ENCODE measurements around the gene CYTH4. TPM values are rescaled to one million over a fixed set of nuclear protein-coding genes. Genes with fewer than 3 reads are reported as not detected.

The CYTH4 gene
- total RNA-seq, 2 experiments from 2014 or later, result 20.6 to 28.1 TPM

- no peak overlapping the region for H2AFZ ChIP-seq (ENCODE audit: low read length)
- ChIA-PET POLR2A (no interaction called here), CTCF (ENCODE audit: unreplicated experiment) (no interaction called here)
- no TSS peak for BruUV-seq (replicated peaks)
- no peaks in the 10 kb centered on the region for H3K9me3 ChIP-seq (ENCODE audit: low read length)
- H3K4me3 ChIP-seq (ENCODE audit: low read depth, low read length, poor library complexity, severe bottlenecking), result no peak overlapping the region
- peak overlapping the region; percentile 99 for H3K4me2 ChIP-seq (ENCODE audit: low read length)
- intact Hi-C loops (cut with micrococcal nuclease; ENCODE audit: unreplicated experiment), result no loop called here
- peaks cover 87% of the 10 kb centered on the region for H3K4me1 ChIP-seq (ENCODE audit: insufficient read depth, low read length, poor library complexity, severe bottlenecking)
- no peak for DNase-seq (ENCODE audit: low spot score)
- peak overlapping the region; percentile 93 for H3K27ac ChIP-seq (ENCODE audit: low read depth, low read length, poor library complexity, severe bottlenecking)
- TF ChIP-seq CTCF (conservative IDR thresholded peaks at IDR 0.05; ENCODE audit: low read length) (no peak), EZH2phosphoT487 (IDR thresholded peaks at IDR 0.05; ENCODE audit: borderline replicate concordance, low read depth, low read length) (no peak)
- no peaks in the 10 kb centered on the region for H3K9me2 ChIP-seq (ENCODE audit: insufficient read depth, low read length)
- peaks cover 16% of the 10 kb centered on the region for H4K20me1 ChIP-seq (ENCODE audit: insufficient read depth, low read length)
- H3K36me3 ChIP-seq (ENCODE audit: insufficient read depth, low read length), result peaks cover 74% of the 10 kb centered on the region
- peaks cover 61% of the 10 kb centered on the region for H3K79me2 ChIP-seq (ENCODE audit: insufficient read depth, low read depth, low read length)
These were observed 41.9 kb upstream of the CYTH4 start for GRCh38 chr22:37240240-37240940.

GRCh38 chr22:37240941-37241320 lies 41.4 kb upstream of the CYTH4 start:
- CTCF ChIA-PET (ENCODE audit: unreplicated experiment), result no interaction called here

More at GRCh38 chr22:37240941-37241320, 41.4 kb upstream of the CYTH4 start:
- Histone ChIP-seq H2AFZ (ENCODE audit: low read length) (no peak overlapping the region), H3K4me2 (ENCODE audit: low read length) (peak overlapping the region; percentile 99), H3K79me2 (ENCODE audit: insufficient read depth, low read depth, low read length) (peaks cover 56% of the 10 kb centered on the region), H3K36me3 (ENCODE audit: insufficient read depth, low read length) (peaks cover 69% of the 10 kb centered on the region), H3K9me3 (ENCODE audit: low read length) (no peaks in the 10 kb centered on the region), H3K27ac (ENCODE audit: low read depth, low read length, poor library complexity, severe bottlenecking) (peak overlapping the region; percentile 93), H4K20me1 (ENCODE audit: insufficient read depth, low read length) (peaks cover 11% of the 10 kb centered on the region; the same call in 1 of the 2 replicates), H3K9me2 (ENCODE audit: insufficient read depth, low read length) (no peaks in the 10 kb centered on the region), H3K4me3 (ENCODE audit: low read depth, low read length, poor library complexity, severe bottlenecking) (peak overlapping the region; percentile 97), H3K4me1 (ENCODE audit: insufficient read depth, low read length, poor library complexity, severe bottlenecking) (peaks cover 87% of the 10 kb centered on the region)
- DNase-seq (ENCODE audit: low spot score), result no peak
- TF ChIP-seq CTCF (conservative IDR thresholded peaks at IDR 0.05; ENCODE audit: low read length) (no peak), EZH2phosphoT487 (IDR thresholded peaks at IDR 0.05; ENCODE audit: borderline replicate concordance, low read depth, low read length) (no peak)
- no TSS peak for BruUV-seq (replicated peaks)
- POLR2A ChIA-PET, result no interaction called here
- intact Hi-C loops (cut with micrococcal nuclease; ENCODE audit: unreplicated experiment), result no loop called here

Measured in OCI-LY7 (cell line).